ENCODE data around the gene ESRRG. TPM values are rescaled to one million over a fixed set of nuclear protein-coding genes. Genes with fewer than 3 reads are reported as not detected.

Gene ESRRG
- total RNA-seq, 2 donors from 2014 or later: 5.1 to 6.7 TPM

DNA sequence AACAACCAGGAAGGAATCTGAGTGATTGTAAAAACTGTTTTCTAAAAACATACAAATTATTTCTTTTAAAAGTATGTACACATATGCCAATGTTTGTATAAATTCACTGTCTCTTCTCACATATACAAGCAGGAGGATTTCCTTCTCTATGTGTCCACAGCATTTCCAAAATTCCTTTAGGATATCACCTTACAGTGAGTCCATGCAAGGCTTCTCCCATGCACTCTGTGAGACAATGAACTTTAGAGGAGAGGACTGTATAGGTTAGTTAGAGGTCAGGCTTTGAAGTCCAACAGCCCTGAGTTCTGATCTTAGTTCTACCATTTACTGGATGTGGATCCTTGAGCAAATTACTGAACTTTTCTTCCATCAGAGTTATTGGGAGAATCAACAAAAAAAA, 265.9 kb downstream of the ESRRG start:
- no peak overlapping the region for H3K4me3 Mint-ChIP-seq
- H3K36me3 Mint-ChIP-seq (ENCODE audit: low read depth): no peaks in the 10 kb centered on the region
- H3K4me1 Mint-ChIP-seq: peaks cover 26% of the 10 kb centered on the region
- no peaks in the 10 kb centered on the region for H3K27me3 ChIP-seq (ENCODE audit: control insufficient read depth, insufficient read depth, low read length, poor library complexity, severe bottlenecking)
- no peaks in the 10 kb centered on the region for H3K9me3 ChIP-seq (ENCODE audit: control insufficient read depth, low read length)
- no peaks in the 10 kb centered on the region for H3K36me3 ChIP-seq (ENCODE audit: control insufficient read depth, insufficient read depth, low read length)
- H3K27ac ChIP-seq (ENCODE audit: low read depth, low read length): no peak overlapping the region
- peaks cover 7% of the 10 kb centered on the region for H3K4me1 ChIP-seq (ENCODE audit: control insufficient read depth, insufficient read depth, low read length)
- TF ChIP-seq, protein P1, sequence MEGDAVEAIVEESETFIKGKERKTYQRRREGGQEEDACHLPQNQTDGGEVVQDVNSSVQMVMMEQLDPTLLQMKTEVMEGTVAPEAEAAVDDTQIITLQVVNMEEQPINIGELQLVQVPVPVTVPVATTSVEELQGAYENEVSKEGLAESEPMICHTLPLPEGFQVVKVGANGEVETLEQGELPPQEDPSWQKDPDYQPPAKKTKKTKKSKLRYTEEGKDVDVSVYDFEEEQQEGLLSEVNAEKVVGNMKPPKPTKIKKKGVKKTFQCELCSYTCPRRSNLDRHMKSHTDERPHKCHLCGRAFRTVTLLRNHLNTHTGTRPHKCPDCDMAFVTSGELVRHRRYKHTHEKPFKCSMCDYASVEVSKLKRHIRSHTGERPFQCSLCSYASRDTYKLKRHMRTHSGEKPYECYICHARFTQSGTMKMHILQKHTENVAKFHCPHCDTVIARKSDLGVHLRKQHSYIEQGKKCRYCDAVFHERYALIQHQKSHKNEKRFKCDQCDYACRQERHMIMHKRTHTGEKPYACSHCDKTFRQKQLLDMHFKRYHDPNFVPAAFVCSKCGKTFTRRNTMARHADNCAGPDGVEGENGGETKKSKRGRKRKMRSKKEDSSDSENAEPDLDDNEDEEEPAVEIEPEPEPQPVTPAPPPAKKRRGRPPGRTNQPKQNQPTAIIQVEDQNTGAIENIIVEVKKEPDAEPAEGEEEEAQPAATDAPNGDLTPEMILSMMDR (conservative IDR thresholded peaks at IDR 0.05): no peak
- H3K9ac ChIP-seq (ENCODE audit: extremely low read depth, low read length, poor library complexity, severe bottlenecking): no peak overlapping the region
- no peak overlapping the region for H3K27ac Mint-ChIP-seq
- H3K27me3 Mint-ChIP-seq (ENCODE audit: insufficient read depth): no peaks in the 10 kb centered on the region
- no peaks in the 10 kb centered on the region for H3K9me3 Mint-ChIP-seq
- no peak for DNase-seq
- H3K4me3 ChIP-seq (ENCODE audit: low read length): no peak overlapping the region

DNA sequence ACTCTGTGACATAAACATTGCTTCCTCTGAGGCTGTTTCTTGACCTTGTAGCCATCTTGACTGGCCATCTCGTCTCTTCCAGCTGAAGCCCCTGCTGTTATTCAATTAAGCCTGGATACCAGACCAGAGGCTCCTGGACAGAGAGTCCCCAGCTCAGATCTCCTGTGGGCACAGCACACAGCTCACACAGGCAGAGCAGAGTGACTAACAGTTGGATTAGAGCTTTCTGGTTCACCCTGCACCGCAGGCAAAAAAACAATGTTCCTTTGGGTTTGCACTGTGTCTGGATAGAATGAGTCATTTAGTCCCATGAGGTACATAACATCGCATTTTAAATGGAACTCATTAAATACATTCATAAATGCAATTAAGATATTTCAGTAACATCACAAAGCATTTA, 266.5 kb downstream of the ESRRG start:
- DNase-seq: no peak
- TF ChIP-seq, protein P1 (conservative IDR thresholded peaks at IDR 0.05): no peak
- Histone ChIP-seq H3K36me3 (ENCODE audit: control insufficient read depth, insufficient read depth, low read length) (no peaks in the 10 kb centered on the region), H3K4me1 (ENCODE audit: control insufficient read depth, insufficient read depth, low read length) (peaks cover 7% of the 10 kb centered on the region), H3K4me3 (ENCODE audit: low read length) (no peak overlapping the region), H3K27me3 (ENCODE audit: control insufficient read depth, insufficient read depth, low read length, poor library complexity, severe bottlenecking) (no peaks in the 10 kb centered on the region), H3K9me3 (ENCODE audit: control insufficient read depth, low read length) (no peaks in the 10 kb centered on the region), H3K9ac (ENCODE audit: extremely low read depth, low read length, poor library complexity, severe bottlenecking) (no peak overlapping the region), H3K27ac (ENCODE audit: low read depth, low read length) (no peak overlapping the region)
- Mint-ChIP-seq H3K27ac (peak overlapping the region; percentile 57), H3K4me3 (no peak overlapping the region), H3K36me3 (ENCODE audit: low read depth) (no peaks in the 10 kb centered on the region), H3K27me3 (ENCODE audit: insufficient read depth) (no peaks in the 10 kb centered on the region), H3K4me1 (peaks cover 24% of the 10 kb centered on the region), H3K9me3 (no peaks in the 10 kb centered on the region)
- WGBS, 2 experiments (ENCODE audit: insufficient coverage in 1 of 2, insufficient read length in 1 of 2): 67 to 82% methylated on average over 2 to 3 of the region's 3 CpGs

DNA sequence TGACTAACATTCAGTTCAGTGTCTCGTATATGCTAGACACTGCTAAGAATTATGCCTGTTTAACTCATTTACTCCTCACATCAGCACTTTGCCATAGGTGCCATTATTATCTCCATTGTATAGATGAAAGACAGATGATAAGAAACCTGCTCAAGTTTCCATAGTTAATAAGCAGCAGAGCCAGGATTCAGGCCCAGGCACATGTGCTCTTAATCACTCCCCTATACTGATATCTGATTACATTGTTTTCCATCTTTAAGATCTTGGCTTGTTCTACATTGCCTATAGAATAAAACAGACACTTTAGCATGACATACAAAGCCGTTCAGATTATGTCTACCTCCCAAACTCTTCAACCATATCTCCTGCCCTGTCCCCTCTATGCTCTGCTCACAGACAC, 269.5 kb downstream of the ESRRG start:
- Mint-ChIP-seq H3K4me1 (peaks cover 8% of the 10 kb centered on the region), H3K27ac (no peak overlapping the region), H3K36me3 (ENCODE audit: low read depth) (no peaks in the 10 kb centered on the region), H3K27me3 (ENCODE audit: insufficient read depth) (no peaks in the 10 kb centered on the region), H3K9me3 (no peaks in the 10 kb centered on the region), H3K4me3 (no peak overlapping the region)
- H3K9ac ChIP-seq (ENCODE audit: extremely low read depth, low read length, poor library complexity, severe bottlenecking): no peak overlapping the region
- H3K36me3 ChIP-seq (ENCODE audit: control insufficient read depth, insufficient read depth, low read length): no peaks in the 10 kb centered on the region
- no peak overlapping the region for H3K27ac ChIP-seq (ENCODE audit: low read depth, low read length)
- no peak overlapping the region for H3K4me3 ChIP-seq (ENCODE audit: low read length)
- 87 to 94% methylated on average over 2 of the region's 2 CpGs for WGBS, 2 experiments (ENCODE audit: insufficient coverage in 1 of 2, insufficient read length in 1 of 2)
- DNase-seq: no peak
- no peaks in the 10 kb centered on the region for H3K9me3 ChIP-seq (ENCODE audit: control insufficient read depth, low read length)
- TF ChIP-seq, protein P1 (conservative IDR thresholded peaks at IDR 0.05): no peak
- H3K27me3 ChIP-seq (ENCODE audit: control insufficient read depth, insufficient read depth, low read length, poor library complexity, severe bottlenecking): no peaks in the 10 kb centered on the region
- peaks cover 3% of the 10 kb centered on the region for H3K4me1 ChIP-seq (ENCODE audit: control insufficient read depth, insufficient read depth, low read length)

Measured in endodermal cell (in vitro differentiated cells).